Spleen (tissue), 7 donors: ENCODE data around the gene OSBPL9.

ENCODE experiments used
- CTCF ChIP-seq, 11 experiments: fragments of 200-600 bp in 7 of 11; fragments of 450-650 bp in 4 of 11; sonication (generic) in 4 of 11; IDR thresholded peaks in 8 of 11; conservative IDR thresholded peaks in 3 of 11; 1 replicate in 7 of 11; 2 replicates in 4 of 11; pipeline versions ENCODE4 v1.4.0 to v1.8.0; 2016 to 2021; ENCODE audit warnings: antibody characterized with exemption in 11 of 11, inconsistent platforms in 4 of 11, mild to moderate bottlenecking in 1 of 11
- POLR2A ChIP-seq, 3 donors: fragments of 450-650 bp; IDR thresholded peaks; one replicate each; pipeline ENCODE4 v1.5.1; 2017; ENCODE audit warnings: antibody characterized with exemption in 3 of 3, mild to moderate bottlenecking in 1 of 3
- POLR2AphosphoS5 ChIP-seq, 3 donors: sonication (generic); formaldehyde crosslinking; IDR thresholded peaks; one replicate each; pipeline ENCODE4 v1.5.1; 2017; ENCODE audit warnings: antibody characterized with exemption in 3 of 3
- donor health status: DM: no; HTN: no; CAD: no; lungs with moderate emphysema.
- donor health status: DM: no; HTN: no; CAD: no.
- donor health status: DM: no; HTN: no; CAD: no.

- TF ChIP-seq CTCF (IDR thresholded peaks at IDR 0.05 in 8 of 11, conservative IDR thresholded peaks at IDR 0.05 in 3 of 11) (no peak), POLR2A (IDR thresholded peaks at IDR 0.05) (no peak), POLR2AphosphoS5 (IDR thresholded peaks at IDR 0.05) (no peak)
These were observed 101.0 kb downstream of the OSBPL9 start for GRCh38 chr1:51717842-51718241.
